Measurements from ENCODE around the gene ATP8A1. TPM values are rescaled to one million over a fixed set of nuclear protein-coding genes. Genes with fewer than 3 reads are reported as not detected.
"Not testable (repeated sequence)": the region's sequence is repeated elsewhere in the genome, so short reads cannot be mapped to it uniquely, and the experiment has no call there.

ATP8A1 gene
- total and polyA plus RNA-seq, 10 donors = 14.4 to 87.0 (median 42.1) TPM

DNA sequence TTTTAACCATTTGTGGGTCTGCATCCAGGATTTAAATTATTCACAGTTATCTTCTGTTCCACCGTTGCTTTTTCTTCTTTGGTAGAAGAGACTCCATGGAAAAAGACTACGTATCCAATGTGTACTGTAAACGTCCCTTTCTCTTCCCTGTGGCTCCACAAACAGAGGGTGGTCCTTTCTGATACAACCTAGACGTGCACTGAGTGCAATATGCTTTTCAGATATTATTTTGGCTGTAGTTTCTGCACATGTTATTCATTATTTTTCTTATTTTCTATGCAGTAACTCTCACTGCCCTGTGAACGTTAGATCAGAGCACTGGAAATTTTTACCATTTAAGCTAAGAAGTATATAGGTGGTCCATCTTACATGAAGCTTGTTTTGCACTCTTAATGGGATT lies 186.9 kb downstream of the ATP8A1 start:
- no peaks in the 10 kb centered on the region for H3K27me3 ChIP-seq (replicated peaks in 1 of 7)
- whole genome bisulfite sequencing, 5 donors = 94 to 96% (median 95%) methylated on average over 5 of the region's 5 CpGs

DNA sequence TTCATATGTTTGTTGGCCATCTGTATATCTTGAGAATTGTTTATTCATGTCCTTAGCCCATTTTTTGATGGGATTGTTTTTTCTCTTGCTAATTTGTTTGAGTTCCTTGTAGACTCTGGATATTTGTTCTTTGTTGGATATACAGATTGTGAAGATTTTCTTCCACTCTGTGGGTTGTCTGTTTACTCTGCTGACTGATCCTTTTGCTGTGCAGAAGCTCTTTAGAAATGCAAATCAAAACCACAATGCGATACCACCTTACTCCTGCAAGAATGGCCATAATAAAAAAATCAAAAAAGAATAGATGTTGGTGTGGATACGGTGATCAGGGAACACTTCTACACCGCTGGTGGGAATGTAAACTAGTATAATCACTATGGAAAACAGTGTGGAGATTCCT lies 189.1 kb downstream of the ATP8A1 start:
- DNase-seq; H3K27ac ChIP-seq; H3K27me3 ChIP-seq (replicated peaks in 1 of 7); H3K4me3 ChIP-seq; intact Hi-C loops (cut with DNase I; ENCODE audit: low total_unique reads); H3K9me3 ChIP-seq; H3K4me1 ChIP-seq: not testable (repeated sequence)
- peaks cover 0 to 50% (median 20%) of the 10 kb centered on the region in 6 donors for H3K36me3 ChIP-seq
- WGBS, 5 donors = 93 to 100% (median 96%) methylated on average over 3 of the region's 3 CpGs

More for the DNA sequence above, 186.9 kb downstream of the ATP8A1 start:
- no peak for DNase-seq
- H3K9me3 ChIP-seq = no peaks in the 10 kb centered on the region
- no peaks in the 10 kb centered on the region for H3K4me1 ChIP-seq
- intact Hi-C loops (cut with DNase I; ENCODE audit: low total_unique reads) = no loop called here
- no peak overlapping the region for H3K27ac ChIP-seq
- H3K36me3 ChIP-seq = peaks cover 0 to 40% (median 1%) of the 10 kb centered on the region in 6 donors
- TF ChIP-seq POLR2A (IDR thresholded peaks at IDR 0.05) (no peak), POLR2AphosphoS5 (IDR thresholded peaks at IDR 0.05) (no peak)
- TF ChIP-seq, protein P1, sequence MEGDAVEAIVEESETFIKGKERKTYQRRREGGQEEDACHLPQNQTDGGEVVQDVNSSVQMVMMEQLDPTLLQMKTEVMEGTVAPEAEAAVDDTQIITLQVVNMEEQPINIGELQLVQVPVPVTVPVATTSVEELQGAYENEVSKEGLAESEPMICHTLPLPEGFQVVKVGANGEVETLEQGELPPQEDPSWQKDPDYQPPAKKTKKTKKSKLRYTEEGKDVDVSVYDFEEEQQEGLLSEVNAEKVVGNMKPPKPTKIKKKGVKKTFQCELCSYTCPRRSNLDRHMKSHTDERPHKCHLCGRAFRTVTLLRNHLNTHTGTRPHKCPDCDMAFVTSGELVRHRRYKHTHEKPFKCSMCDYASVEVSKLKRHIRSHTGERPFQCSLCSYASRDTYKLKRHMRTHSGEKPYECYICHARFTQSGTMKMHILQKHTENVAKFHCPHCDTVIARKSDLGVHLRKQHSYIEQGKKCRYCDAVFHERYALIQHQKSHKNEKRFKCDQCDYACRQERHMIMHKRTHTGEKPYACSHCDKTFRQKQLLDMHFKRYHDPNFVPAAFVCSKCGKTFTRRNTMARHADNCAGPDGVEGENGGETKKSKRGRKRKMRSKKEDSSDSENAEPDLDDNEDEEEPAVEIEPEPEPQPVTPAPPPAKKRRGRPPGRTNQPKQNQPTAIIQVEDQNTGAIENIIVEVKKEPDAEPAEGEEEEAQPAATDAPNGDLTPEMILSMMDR (IDR thresholded peaks at IDR 0.05 in 8 of 11, conservative IDR thresholded peaks at IDR 0.05 in 3 of 11) = no peak
- no peak overlapping the region for H3K4me3 ChIP-seq

DNA sequence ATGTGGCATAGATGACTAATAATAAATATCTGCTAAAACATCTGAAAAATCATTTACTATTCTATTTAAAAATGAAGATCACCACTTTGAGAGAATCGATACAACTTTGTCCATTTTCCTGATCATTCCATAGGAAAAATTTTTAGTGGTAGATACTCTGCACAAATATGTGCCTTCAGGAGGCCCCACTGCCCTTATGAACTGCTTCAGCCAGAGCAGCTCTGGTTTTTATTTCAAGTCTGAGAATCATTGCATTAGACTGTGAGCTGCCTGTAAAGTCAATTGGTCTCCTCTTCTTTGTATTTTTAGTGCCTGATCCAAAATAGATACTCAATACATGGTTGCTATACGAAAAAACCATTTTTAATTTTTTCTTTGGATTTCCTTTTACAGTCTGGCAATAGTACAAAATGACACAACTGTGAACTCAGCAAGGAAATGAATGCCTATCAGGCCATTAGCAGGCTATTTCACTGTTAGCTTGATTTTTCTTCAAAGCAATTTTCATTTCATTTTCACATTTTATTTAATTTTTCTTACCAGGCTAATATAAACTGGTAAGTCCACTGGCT lies 190.5 kb downstream of the ATP8A1 start:
- H3K27ac ChIP-seq = no peak overlapping the region
- TF ChIP-seq POLR2A (IDR thresholded peaks at IDR 0.05) (no peak), POLR2AphosphoS5 (IDR thresholded peaks at IDR 0.05) (no peak)
- TF ChIP-seq, protein P1 (IDR thresholded peaks at IDR 0.05 in 8 of 11, conservative IDR thresholded peaks at IDR 0.05 in 3 of 11) = no peak
- no peaks in the 10 kb centered on the region for H3K4me1 ChIP-seq
- H3K4me3 ChIP-seq = no peak overlapping the region
- no peaks in the 10 kb centered on the region for H3K27me3 ChIP-seq (replicated peaks in 1 of 7)
- peaks cover 0 to 56% (median 22%) of the 10 kb centered on the region in 6 donors for H3K36me3 ChIP-seq
- peaks cover 0 to 16% (median 4%) of the 10 kb centered on the region in 8 donors for H3K9me3 ChIP-seq
- 74 to 88% (median 81%) methylated on average over 2 of the region's 2 CpGs for WGBS, 5 donors
- intact Hi-C loops (cut with DNase I; ENCODE audit: low total_unique reads) = no loop called here
- DNase-seq = no peak

DNA sequence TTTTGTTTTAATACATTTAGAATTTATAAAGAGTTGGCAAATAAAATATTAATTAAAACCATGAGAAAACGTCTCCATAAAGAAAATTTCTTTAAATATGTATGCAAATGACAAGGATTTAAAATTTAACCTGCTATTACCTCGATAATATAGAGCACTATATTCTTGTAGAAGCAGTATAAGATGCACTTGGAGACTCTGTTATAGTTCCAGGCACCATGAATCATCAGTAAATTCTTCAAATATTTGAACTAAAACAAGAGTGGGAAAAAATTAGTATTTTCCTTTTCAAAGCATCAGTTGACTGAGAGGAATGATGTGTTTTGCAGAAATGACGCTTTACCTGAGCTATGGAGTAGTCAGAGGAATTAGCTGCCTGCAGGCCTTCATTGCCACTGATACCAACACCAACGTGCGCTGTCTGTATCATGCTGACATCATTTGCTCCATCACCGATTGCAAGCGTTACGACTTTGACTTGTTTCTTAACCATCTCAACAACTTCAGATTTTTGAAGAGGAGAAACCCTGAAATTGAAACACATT lies 192.3 kb downstream of the ATP8A1 start:
- no peak overlapping the region for H3K27ac ChIP-seq
- no peak for DNase-seq
- no peaks in the 10 kb centered on the region for H3K27me3 ChIP-seq (replicated peaks in 1 of 7)
- intact Hi-C loops (cut with DNase I; ENCODE audit: low total_unique reads) = no loop called here
- no peaks in the 10 kb centered on the region for H3K4me1 ChIP-seq
- no peak for TF ChIP-seq POLR2AphosphoS5 (IDR thresholded peaks at IDR 0.05)
- TF ChIP-seq, protein P1 (IDR thresholded peaks at IDR 0.05 in 8 of 11, conservative IDR thresholded peaks at IDR 0.05 in 3 of 11) = no peak
- TF ChIP-seq POLR2A (IDR thresholded peaks at IDR 0.05) = no peak
- 94 to 97% (median 94%) methylated on average over 8 of the region's 8 CpGs for WGBS, 5 donors
- H3K4me3 ChIP-seq = no peak overlapping the region
- H3K36me3 ChIP-seq = peaks cover 0 to 64% (median 22%) of the 10 kb centered on the region in 6 donors
- peaks cover 0 to 16% (median 4%) of the 10 kb centered on the region in 8 donors for H3K9me3 ChIP-seq

DNA sequence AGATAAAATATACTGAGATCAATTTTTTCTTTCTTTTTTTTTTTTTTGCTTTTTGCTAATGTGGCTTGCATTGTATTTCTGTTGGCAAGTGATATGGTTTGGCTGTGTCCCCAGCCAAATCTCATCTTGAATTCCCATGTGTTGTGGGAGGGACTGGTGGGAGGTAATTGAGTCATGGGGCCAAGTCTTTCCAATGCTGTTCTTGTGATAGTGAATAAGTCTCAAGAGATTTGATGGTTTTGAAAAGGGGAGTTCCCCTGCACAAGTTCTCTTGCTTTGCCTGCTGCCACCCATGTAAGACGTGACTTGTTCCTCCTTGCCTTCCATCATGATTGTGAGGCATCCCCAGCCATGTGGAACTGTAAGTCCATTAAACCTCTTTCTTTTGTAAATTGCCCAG lies 195.7 kb downstream of the ATP8A1 start:
- H3K4me3 ChIP-seq; DNase-seq; H3K27ac ChIP-seq; H3K27me3 ChIP-seq (replicated peaks in 1 of 7); intact Hi-C loops (cut with DNase I; ENCODE audit: low total_unique reads); H3K4me1 ChIP-seq: not testable (repeated sequence)
- Histone ChIP-seq H3K36me3 (peaks cover 0 to 62% (median 22%) of the 10 kb centered on the region in 6 donors), H3K9me3 (peaks cover 0 to 16% (median 4%) of the 10 kb centered on the region in 8 donors)
- WGBS, 5 donors = 59 to 93% (median 77%) methylated on average over 1 of the region's 1 CpG
